HEK293T (cell line): Measurements from ENCODE around the gene SCYL1.

Source experiments
- CTCF ChIA-PET: fragments of 350-600 bp; formaldehyde crosslinking; extraction: SDS; loops from one replicate; lab custom pipeline; 2021; ENCODE audit warnings: antibody characterized with exemption, inconsistent platforms; lab: Yijun Ruan, JAX
- POLR2A ChIA-PET: fragments of 350-600 bp; formaldehyde crosslinking; extraction: SDS; loops from one replicate; lab custom pipeline; 2020; ENCODE audit warnings: antibody characterized with exemption, inconsistent platforms; lab: Yijun Ruan, JAX
- DNase-seq: peaks from one replicate; pipeline ENCODE4 v3.0.0; 2012; ENCODE audit warnings: mixed read lengths; ENCODE audit errors: extremely low spot score
- ARNT ChIP-seq: fragments of 450-650 bp; IDR thresholded peaks from 2 replicates; pipeline ENCODE4 v1.6.1; 2017; ENCODE audit warnings: mild to moderate bottlenecking
- BHLHE40 ChIP-seq: fragments of 450-650 bp; IDR thresholded peaks from 2 replicates; pipeline ENCODE4 v1.6.1; 2016; ENCODE audit warnings: mild to moderate bottlenecking, moderate library complexity, borderline replicate concordance
- CTBP1 ChIP-seq: fragments of 450-650 bp; IDR thresholded peaks from 2 replicates; pipeline ENCODE4 v1.6.1; 2016; ENCODE audit warnings: borderline replicate concordance
- ELF4 ChIP-seq: fragments of 450-650 bp; IDR thresholded peaks from 2 replicates; pipeline ENCODE4 v1.6.1; 2017; ENCODE audit warnings: antibody characterized with exemption
- FOXA1 ChIP-seq: fragments of 450-650 bp; IDR thresholded peaks from 2 replicates; pipeline ENCODE4 v1.6.1; 2016; ENCODE audit warnings: mild to moderate bottlenecking
- FOXK2 ChIP-seq: fragments of 450-650 bp; IDR thresholded peaks from 2 replicates; pipeline ENCODE4 v1.6.1; 2016; ENCODE audit warnings: mild to moderate bottlenecking
- FOXM1 ChIP-seq: fragments of 450-650 bp; IDR thresholded peaks from 2 replicates; pipeline ENCODE4 v1.6.1; 2017; ENCODE audit warnings: mild to moderate bottlenecking, borderline replicate concordance
- HDGF ChIP-seq: fragments of 450-650 bp; IDR thresholded peaks from 2 replicates; pipeline ENCODE4 v1.6.1; 2017; ENCODE audit warnings: antibody characterized with exemption, borderline replicate concordance
- L3MBTL2 ChIP-seq: fragments of 450-650 bp; conservative IDR thresholded peaks from 2 replicates; pipeline ENCODE4 v1.6.1; 2016; ENCODE audit warnings: mild to moderate bottlenecking
- LEF1 ChIP-seq: fragments of 450-650 bp; IDR thresholded peaks from 2 replicates; pipeline ENCODE4 v1.6.1; 2017; ENCODE audit warnings: mild to moderate bottlenecking, borderline replicate concordance
- NFRKB ChIP-seq: fragments of 450-650 bp; IDR thresholded peaks from 2 replicates; pipeline ENCODE4 v1.6.1; 2016; ENCODE audit warnings: mild to moderate bottlenecking, moderate library complexity
- PKNOX1 ChIP-seq: fragments of 450-650 bp; IDR thresholded peaks from 2 replicates; pipeline ENCODE4 v1.6.1; 2016
- SP1 ChIP-seq: fragments of 450-650 bp; IDR thresholded peaks from 2 replicates; pipeline ENCODE4 v1.6.1; 2017
- SUZ12 ChIP-seq: fragments of 450-650 bp; IDR thresholded peaks from 2 replicates; pipeline ENCODE4 v1.6.1; 2016; ENCODE audit warnings: mild to moderate bottlenecking
- TARDBP ChIP-seq: fragments of 450-650 bp; IDR thresholded peaks from 2 replicates; pipeline ENCODE4 v1.6.1; 2016
- ZNF384 ChIP-seq: fragments of 450-650 bp; IDR thresholded peaks from 2 replicates; pipeline ENCODE4 v1.6.1; 2016

SCYL1 gene

GRCh38 chr11:65497141-65498041 lies 27.5 kb upstream of the SCYL1 start:
- ChIA-PET POLR2A (interaction anchor here (0.7 to 29.4 kb wide), 18 partner anchors 9 to 362 kb away, joined by 3 to 1783 read pairs (median 6); partner anchors contain the start of genes DPF2, FRMD8, NEAT1 and SCYL1), CTCF (interaction anchor here (0.6 to 2.5 kb wide), 8 partner anchors 9 to 362 kb away, joined by 3 to 12 read pairs (median 4); no protein-coding TSS in a partner anchor)
- DNase-seq: peak; percentile 85
- peak; percentile 76 for TF ChIP-seq L3MBTL2
- TF ChIP-seq ELF4: no peak
- peak; percentile 59 for TF ChIP-seq PKNOX1
- no peak for TF ChIP-seq BHLHE40
- peak; percentile 10; the same call in 1 of the 2 replicates for TF ChIP-seq FOXM1
- no peak for TF ChIP-seq FOXK2
- peak; percentile 99 for TF ChIP-seq LEF1

- DNase-seq: no peak
- POLR2A ChIA-PET: interaction anchor here (0.7 to 29.4 kb wide), 34 partner anchors 9 to 363 kb away, joined by 3 to 1783 read pairs (median 6); partner anchors contain the start of genes FAM89B, FRMD8, NEAT1 and POLA2
- TF ChIP-seq LEF1 (no peak), L3MBTL2 (no peak), BHLHE40 (no peak), ELF4 (no peak), SUZ12 (no peak), PKNOX1 (no peak), SP1 (no peak), NFRKB (no peak), HDGF (no peak), FOXK2 (no peak), FOXA1 (no peak)
- CTCF ChIA-PET: interaction anchor here (0.6 to 2.5 kb wide), 9 partner anchors 9 to 362 kb away, joined by 3 to 12 read pairs (median 4); no protein-coding TSS in a partner anchor
Observed at GRCh38 chr11:65498042-65498726, 26.7 kb upstream of the SCYL1 start.

GRCh38 chr11:65498727-65498976 lies 26.2 kb upstream of the SCYL1 start:
- ChIA-PET CTCF (interaction anchor here (0.7 to 2.5 kb wide), 6 partner anchors 9 to 26 kb away, joined by 3 to 7 read pairs (median 4); no protein-coding TSS in a partner anchor), POLR2A (interaction anchor here (0.7 to 29.4 kb wide), 37 partner anchors 10 to 363 kb away, joined by 3 to 1783 read pairs (median 7); partner anchors contain the start of genes FAM89B, FRMD8, NEAT1 and POLA2)
- DNase-seq: no peak
- TF ChIP-seq NFRKB (peak; percentile 86), ARNT (no peak), LEF1 (0 out of 2 replicates have a peak, but pooled peaks have one; percentile 61)

GRCh38 chr11:65498977-65499712 lies 25.7 kb upstream of the SCYL1 start, which contains the start of gene MALAT1:
Gene MALAT1, plus strand, starts transcription at chr11:65499045.
- DNase-seq: peak; percentile 68
- POLR2A ChIA-PET: interaction anchor here (0.7 to 29.4 kb wide), 43 partner anchors 10 to 364 kb away, joined by 3 to 1783 read pairs (median 6); partner anchors contain the start of genes FAM89B, FRMD8, NEAT1 and POLA2
- CTCF ChIA-PET: interaction anchor here (0.6 to 2.5 kb wide), 11 partner anchors 10 to 387 kb away, joined by 3 to 7 read pairs (median 3); no protein-coding TSS in a partner anchor
- no peak for TF ChIP-seq LEF1
- peak; percentile 43; the same call in 1 of the 2 replicates for TF ChIP-seq L3MBTL2
- peak; percentile 65 for TF ChIP-seq ZNF384
- peak; percentile 98 for TF ChIP-seq ELF4
- TF ChIP-seq BHLHE40: no peak
- no peak for TF ChIP-seq FOXK2
- no peak for TF ChIP-seq HDGF
- TF ChIP-seq FOXM1: peak; percentile 42; the same call in 1 of the 2 replicates
- peak; percentile 15; the same call in 1 of the 2 replicates for TF ChIP-seq ARNT

GRCh38 chr11:65499713-65500386 lies 25.0 kb upstream of the SCYL1 start:
- TF ChIP-seq HDGF (no peak), ZNF384 (no peak), NFRKB (no peak), TARDBP (no peak), PKNOX1 (no peak), L3MBTL2 (no peak), BHLHE40 (no peak), SP1 (no peak), CTBP1 (no peak), FOXK2 (no peak), SUZ12 (no peak), ELF4 (no peak), FOXM1 (no peak)
- DNase-seq: no peak
- ChIA-PET CTCF (interaction anchor here (0.6 to 1.6 kb wide), 7 partner anchors 20 to 387 kb away, joined by 3 to 6 read pairs (median 4); no protein-coding TSS in a partner anchor), POLR2A (interaction anchor here (0.8 to 29.4 kb wide), 38 partner anchors 9 to 238 kb away, joined by 3 to 1783 read pairs (median 6); partner anchors contain the start of genes DPF2, FAM89B, FRMD8 and NEAT1)
